HG03521 (cell line): ENCODE results near the gene NLN.
"Not testable (repeated sequence)": the region's sequence is repeated elsewhere in the genome, so short reads cannot be mapped to it uniquely, and the experiment has no call there.

Source experiments
- ATAC-seq: cut with Tn5 transposase; IDR thresholded peaks from one replicate; pipeline ENCODE4 v1.9.1; 2021; ENCODE audit warnings: mild to moderate bottlenecking, moderate library complexity; ENCODE audit not compliant: unreplicated experiment

The NLN gene

GRCh38 chr5:65721720-65722574 is at the start of gene NLN, which contains the start of gene SGTB:
Gene NLN (plus strand): TSS chr5:65722205. CDS start chr5:65722374, 169 bp downstream.
Gene SGTB (minus strand): TSS chr5:65722109. CDS start chr5:65720807, 1,302 bp downstream.
- ATAC-seq, result peak; percentile 95

GRCh38 chr5:65672796-65673195 is 49.2 kb upstream of the NLN start:
- no peak for ATAC-seq

GRCh38 chr5:65674749-65675148 is 47.3 kb upstream of the NLN start:
- no peak for ATAC-seq

GRCh38 chr5:65676056-65676455 is 45.9 kb upstream of the NLN start:
- ATAC-seq, result not testable (repeated sequence)

GRCh38 chr5:65682148-65682547 is 39.9 kb upstream of the NLN start:
- ATAC-seq, result no peak

GRCh38 chr5:65693121-65693520 is 28.9 kb upstream of the NLN start:
- no peak for ATAC-seq

GRCh38 chr5:65695162-65695755 is 26.7 kb upstream of the NLN start:
- ATAC-seq, result no peak

- ATAC-seq, result no peak
Measured at GRCh38 chr5:65695896-65696295, 26.1 kb upstream of the NLN start.

GRCh38 chr5:65696892-65697291 is 25.1 kb upstream of the NLN start:
- no peak for ATAC-seq

- peak; percentile 67 for ATAC-seq
Measured at GRCh38 chr5:65699338-65699737, 22.7 kb upstream of the NLN start.

- no peak for ATAC-seq
Measured at GRCh38 chr5:65702036-65702435, 20.0 kb upstream of the NLN start.

GRCh38 chr5:65704621-65705239 is 17.3 kb upstream of the NLN start:
- no peak for ATAC-seq

GRCh38 chr5:65707663-65708062 is 14.3 kb upstream of the NLN start:
- no peak for ATAC-seq

- ATAC-seq, result no peak
Measured at GRCh38 chr5:65708145-65708544, 13.9 kb upstream of the NLN start.

GRCh38 chr5:65718576-65719310 is 3.3 kb upstream of the NLN start:
- no peak for ATAC-seq

- peak; percentile 5 for ATAC-seq
Measured at GRCh38 chr5:65721050-65721719, 820 bp upstream of the NLN start.

- ATAC-seq, result no peak
Measured at GRCh38 chr5:65722575-65723403, 784 bp downstream of the NLN start.

GRCh38 chr5:65727491-65728156 is 5.6 kb downstream of the NLN start:
- ATAC-seq, result no peak

- ATAC-seq, result no peak
Measured at GRCh38 chr5:65728218-65728617, 6.2 kb downstream of the NLN start.
